Measurements from ENCODE around the gene TIGAR.

TIGAR gene

DNA sequence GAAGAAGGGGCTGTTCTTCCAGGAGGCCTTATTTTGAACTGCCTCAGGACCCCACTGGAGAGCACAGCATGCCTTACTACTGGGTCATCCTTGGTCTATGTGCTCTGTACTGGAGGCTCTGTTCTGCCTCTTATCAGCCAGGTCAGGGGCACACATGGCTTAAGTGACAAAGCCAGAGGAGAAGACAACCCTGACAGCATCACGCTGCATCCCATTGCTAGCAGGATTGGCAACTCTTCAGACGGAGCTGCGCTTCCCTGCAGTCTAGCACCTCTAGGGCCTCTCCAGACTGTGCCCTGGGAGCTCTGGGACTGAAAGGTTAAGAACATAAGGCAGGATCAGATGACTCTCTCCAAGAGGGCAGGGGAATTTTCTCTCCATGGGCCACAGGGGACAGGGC, 17.3 kb upstream of the TIGAR start:
- no peak for DNase-seq (ENCODE audit: low read depth)

DNA sequence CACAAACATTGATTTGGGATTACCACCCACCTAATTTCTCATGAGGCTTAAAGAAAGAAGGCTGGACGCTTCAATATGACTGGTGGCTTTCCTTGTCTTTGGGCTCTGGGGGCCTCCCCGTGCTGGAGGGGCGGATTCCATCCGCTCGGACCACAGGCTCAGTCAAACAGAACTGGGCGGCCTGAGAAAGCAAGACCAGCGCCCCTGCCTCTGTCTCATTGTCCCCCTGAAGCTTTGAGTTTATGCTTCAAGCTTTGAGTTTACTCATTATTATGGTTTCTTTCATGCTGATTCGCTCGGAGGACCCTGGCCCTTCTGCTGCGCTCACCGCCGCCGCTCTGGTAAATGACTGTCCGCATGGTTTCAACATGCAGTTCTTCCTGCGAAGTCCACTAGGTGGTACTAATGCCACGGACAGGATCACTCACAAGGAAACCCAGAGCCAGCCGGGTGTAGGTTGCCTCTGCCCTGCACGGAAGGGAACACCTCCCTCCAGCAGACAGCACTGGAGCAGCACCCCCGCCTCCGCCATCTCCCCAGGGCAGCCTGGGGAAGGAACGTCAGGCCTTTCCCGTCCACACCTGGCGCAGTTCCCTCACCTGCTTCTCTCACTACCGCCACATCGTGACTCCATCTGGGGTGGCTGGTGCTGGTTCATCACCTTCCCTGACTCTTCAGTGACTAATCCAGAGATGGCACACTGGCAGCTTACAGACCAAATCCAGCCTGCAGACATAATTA, 13.2 kb upstream of the TIGAR start:
- no peak for DNase-seq (ENCODE audit: low read depth)

DNA sequence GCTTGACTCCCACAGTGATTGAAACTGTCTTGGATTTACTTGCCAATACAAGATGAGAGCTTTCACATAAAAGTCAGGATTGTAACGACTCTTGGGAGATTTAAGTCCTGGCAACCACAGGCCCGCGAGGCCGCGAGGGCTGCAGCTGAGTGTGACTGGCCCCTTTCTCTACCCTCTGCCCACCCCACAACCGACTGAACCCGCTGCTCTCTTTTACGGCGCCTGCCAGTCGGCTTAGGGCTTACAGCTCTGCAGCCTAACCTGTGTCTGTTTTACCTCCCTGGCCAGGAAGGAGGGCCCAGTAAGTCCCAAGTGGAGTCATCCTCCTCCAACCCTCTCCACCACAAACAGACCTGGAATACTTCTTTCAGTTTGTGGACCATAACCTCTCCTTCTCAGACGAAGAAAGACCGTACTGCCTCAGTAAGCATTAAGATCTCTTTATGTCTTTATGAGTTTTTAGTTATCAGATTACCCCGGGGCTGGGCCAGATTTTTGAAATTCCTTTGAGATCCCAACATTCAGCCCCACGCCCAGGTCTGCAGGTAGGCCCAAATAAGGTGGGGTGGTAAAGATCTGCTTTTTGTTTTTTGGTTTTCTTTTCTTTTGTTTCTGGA, 12.6 kb upstream of the TIGAR start:
- DNase-seq (ENCODE audit: low read depth) = no peak

- no peak for DNase-seq (ENCODE audit: low read depth)
These were observed 9.2 kb upstream of the TIGAR start for GRCh38 chr12:4311776-4312175.

GRCh38 chr12:4312251-4312650, 8.8 kb upstream of the TIGAR start:
- DNase-seq (ENCODE audit: low read depth) = no peak

DNA sequence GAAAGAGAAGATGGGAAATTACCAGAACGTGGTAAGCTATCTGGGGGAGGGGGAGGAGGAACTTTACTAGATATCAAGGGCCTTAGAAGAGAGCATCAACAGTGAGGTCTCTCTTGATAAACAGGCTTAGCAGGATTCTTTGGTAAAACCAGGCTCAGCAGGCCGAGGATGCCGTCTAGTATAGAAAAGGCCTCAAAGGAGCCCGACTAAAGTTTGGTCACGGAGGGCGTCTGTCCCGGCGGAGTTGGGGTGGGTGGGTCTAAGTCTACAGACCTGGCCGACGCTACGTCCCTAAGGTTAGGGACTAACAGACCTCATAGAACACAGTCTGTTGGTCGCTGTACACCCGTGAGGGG, 538 bp upstream of the TIGAR start:
- DNase-seq (ENCODE audit: low read depth) = no peak

DNA sequence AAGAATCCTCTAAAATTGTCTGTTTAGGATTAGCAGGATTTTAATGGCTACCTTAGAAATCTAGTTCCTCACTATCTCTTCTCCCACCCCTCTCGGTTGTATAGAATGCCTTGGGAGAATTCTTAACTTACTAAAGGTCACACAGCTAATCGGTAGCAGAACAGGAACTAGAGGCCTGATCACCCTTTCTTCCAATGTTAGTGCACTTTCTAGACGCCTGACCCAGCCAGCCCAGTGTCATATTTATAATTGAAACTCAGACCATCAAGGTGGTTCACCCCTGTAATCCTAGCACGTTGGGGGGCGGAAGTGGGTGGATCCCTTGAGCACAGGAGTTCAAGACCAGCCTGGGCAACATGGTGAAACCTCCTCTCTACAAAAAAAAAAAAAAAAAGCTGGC, 1.7 kb downstream of the TIGAR start:
- DNase-seq (ENCODE audit: low read depth) = no peak

DNA sequence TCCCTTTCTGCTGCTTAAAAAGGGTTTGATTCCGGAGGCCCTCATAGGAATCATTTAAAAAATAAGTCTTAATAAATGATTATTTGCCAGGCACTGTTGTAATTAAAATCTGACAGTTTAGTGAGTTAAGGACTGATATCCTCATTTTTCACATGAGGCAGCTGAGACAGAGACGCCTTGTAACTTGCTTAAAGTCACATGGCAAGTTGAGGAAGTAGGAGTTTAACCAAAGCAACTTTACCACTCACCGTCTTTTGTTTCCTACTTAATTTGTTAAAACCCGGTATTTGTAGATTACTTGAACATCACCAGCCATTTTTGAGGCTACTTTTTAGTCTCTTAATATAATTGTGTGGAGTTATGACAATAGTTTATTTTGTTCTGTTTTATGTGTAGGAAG, 2.4 kb downstream of the TIGAR start:
- DNase-seq (ENCODE audit: low read depth) = no peak

DNA sequence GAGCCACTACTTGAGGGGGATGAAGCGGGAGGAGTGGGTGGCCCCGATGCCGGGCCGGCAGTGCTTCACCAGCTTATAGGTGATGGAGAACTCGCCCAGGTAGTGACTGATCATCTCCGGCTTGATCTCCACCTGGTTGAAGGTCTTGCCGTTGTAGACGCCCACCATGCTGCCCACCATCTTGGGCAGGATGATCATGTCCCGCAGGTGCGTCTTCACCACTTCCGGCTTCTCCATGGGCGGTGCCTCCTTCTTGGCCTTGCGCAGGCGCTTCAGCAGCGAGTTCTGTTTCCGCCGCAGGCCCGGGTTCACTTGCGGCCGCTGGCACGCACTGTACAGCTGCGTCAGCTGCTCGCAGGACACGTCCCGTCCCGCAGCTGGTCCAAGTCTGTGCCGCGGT, 3.4 kb downstream of the TIGAR start:
- no peak for DNase-seq (ENCODE audit: low read depth)

DNA sequence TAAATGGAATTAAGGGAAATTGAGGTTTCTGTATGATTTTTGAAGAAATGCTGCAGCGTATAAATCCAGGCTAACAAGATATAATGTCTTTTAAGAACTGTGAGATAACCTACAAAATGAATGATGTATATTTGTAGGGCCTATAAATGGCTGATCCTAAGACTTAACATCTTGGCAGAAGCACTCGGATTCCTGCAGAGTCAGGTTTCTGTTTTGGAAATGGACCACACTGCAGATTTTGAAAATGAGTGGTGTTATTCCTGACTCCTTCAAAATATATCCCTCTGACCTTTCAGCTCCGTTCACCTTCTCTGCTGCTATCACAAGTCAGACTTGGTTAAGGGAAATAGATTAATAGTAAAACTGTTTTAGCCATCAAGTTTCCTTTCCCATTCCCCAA, 5.0 kb downstream of the TIGAR start:
- DNase-seq (ENCODE audit: low read depth) = no peak

DNA sequence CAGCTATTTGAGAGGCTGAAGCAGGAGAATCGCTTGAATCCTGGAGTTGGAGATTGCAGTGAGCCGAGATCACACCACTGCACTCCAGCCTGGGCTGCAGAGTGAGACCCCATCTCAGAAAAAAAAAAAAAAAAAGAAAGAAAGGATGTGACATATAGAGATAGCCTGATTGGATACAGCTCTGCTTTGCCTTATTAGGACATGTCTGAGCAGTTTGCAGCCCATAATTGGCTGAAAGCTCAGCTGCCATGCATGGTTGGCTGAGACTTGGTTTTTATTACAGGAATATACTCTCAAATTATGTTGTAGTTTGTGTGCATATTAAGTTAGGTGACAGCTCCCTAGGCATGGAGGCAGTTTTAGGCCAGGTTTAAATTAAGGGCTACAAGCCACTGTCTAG, 6.3 kb downstream of the TIGAR start:
- DNase-seq (ENCODE audit: low read depth) = no peak

DNA sequence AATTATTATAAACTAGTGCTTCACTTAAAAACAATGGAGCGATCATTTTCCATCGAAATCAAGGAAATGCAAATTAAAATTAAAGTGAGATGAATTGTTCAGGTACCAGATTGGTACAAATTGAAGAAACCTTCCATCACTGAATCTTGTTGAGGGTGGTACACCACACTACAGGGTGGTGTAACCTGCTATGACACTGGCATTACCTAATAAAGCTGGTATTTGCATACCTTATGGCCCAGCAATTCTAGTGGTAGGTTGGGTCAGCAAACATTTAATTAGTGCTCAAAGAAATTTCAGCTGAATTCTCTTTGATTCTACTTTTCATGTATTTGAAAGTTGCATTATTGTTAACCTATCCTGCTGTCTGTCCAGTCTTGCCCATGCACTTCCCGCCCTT, 9.2 kb downstream of the TIGAR start:
- DNase-seq (ENCODE audit: low read depth) = no peak

- no peak for DNase-seq (ENCODE audit: low read depth)
These were observed 10.2 kb downstream of the TIGAR start for GRCh38 chr12:4331221-4331620.

DNA sequence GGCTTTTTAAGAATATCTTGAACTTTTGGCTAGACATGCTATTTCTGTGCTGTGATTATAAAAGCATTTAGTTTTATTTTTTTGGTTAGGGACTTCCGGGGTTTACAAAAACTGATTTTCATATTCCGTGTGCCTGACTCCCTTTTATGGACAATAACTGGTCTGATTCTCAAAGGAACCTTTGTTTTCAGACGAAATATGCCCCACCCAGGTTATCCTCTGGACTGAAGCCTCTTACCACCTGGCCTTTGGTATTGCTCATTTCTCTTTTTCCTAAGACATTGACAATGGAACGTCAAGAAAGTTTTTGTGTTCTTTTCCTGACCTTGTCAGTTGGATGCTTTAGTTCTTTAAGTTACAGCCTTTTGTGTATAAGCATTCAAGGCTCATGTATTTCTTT, 10.8 kb downstream of the TIGAR start:
- DNase-seq (ENCODE audit: low read depth) = no peak

- DNase-seq (ENCODE audit: low read depth) = no peak
These were observed 25.9 kb downstream of the TIGAR start for GRCh38 chr12:4346931-4347330.

DNA sequence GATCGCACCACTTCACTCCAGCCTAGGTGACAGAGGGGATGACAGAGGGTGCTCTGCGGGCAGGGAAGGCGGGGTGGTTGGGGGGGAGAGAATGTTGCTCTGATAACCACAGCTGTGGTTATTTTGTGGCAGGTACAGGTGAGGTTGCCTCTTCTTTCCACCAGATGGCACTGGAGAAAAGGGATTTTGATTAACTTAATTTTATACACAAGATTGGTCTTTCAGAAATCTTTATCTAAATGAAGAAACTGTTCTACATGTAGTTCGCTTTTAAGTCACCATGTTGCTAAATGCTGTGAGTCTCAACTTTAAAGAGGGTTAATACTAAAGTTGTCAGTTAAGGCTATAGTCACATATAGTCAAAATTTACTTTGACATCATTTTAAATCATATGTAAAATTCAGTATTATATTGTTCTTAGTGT, 32.8 kb downstream of the TIGAR start:
- DNase-seq (ENCODE audit: low read depth) = no peak

DNA sequence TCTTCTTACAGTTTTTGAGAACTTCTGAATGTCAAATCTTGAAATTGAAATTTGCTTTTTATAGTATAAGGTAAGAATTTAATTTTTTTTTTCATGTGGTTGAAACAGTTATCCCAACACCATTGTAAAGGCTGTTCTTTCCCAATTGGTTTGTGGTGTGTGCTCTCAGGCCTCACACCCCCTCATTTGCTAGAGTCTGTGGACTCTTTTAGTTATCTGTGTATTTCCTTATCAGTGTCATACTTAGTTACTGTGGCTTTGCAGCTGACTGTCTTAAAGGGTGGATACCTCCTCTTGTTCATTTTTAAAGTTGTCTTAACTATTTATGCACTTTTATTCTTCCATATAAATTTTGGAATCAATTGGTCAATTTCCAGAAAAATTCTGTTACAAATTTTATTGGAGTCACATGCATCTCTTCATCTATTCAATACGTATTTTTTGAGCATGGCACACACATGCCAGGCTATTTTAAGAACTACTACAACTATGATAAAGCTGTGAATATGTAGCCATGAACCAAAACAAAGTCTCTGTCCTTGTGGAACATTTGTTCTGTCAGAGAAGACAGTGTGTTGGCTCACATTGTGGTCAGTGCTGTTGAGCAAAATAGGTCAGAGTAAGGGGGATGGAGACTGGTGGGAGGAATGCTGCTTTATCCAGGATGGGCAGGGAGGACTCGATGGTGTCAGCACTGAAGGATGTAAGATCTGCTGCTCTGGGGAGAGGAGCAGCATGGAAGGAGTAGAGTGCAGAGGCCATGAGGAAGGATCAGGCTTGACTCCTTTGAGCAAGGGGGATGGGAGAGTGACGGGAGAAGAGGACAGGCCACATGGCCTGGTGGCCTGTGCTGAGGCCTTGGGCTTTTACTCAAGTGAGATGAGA, 34.4 kb downstream of the TIGAR start:
- DNase-seq (ENCODE audit: low read depth) = no peak

DNA sequence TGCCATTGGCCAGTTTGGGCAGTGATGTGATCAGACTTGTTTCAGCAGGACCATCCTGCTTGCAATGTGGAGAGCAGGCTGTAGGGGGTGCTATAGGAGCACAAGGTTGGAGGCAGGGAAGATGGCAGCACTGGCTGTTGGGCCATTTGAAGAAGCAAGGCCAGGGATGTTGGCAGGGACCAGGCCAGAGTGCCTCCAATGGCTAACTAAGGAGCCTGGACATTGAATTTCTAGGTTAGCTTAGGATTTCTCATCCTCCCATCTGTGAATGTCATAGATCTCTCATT, 35.0 kb downstream of the TIGAR start:
- no peak for DNase-seq (ENCODE audit: low read depth)

DNA sequence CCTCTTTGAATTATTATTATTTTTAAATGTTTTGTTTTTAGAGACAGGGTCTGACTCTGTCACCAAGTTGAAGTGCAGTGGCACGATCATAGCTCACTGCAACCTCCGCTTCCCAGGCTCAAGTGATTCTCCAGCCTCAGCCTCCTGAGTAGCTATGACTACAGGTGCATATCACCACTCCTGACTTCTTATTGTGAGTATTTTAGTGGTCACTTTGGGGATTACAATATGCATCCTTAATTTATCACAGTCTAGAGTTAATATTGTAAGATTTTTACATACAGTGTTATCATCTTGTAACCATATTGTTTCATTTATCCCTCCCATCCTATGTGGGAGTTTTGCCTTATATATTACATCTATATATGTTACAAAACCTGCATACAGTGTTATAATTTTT, 45.1 kb downstream of the TIGAR start:
- no peak for DNase-seq (ENCODE audit: low read depth)

- no peak for DNase-seq (ENCODE audit: low read depth)
These were observed 48.5 kb downstream of the TIGAR start for GRCh38 chr12:4369548-4369947.

DNA sequence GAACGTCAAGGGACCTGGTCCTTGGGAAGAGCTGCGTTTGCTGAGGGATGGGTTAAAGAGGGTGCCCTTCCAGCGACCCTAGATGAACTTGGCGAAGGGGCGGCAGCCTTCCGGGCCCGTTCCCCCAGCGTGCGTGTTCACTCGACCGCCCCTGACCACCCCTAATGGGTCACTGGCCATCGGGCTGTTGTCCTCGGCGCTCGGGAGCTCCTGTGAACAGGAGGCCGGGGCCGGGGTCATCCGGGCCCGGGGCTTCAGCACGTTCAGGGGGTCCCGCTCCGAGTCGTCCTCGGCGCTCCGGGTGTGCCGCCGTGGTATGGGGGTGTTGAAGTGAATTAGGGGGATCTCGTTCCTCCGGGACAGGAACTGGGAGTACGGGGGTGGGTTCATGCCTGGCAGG, 49.3 kb downstream of the TIGAR start:
- DNase-seq (ENCODE audit: low read depth) = no peak

DNA sequence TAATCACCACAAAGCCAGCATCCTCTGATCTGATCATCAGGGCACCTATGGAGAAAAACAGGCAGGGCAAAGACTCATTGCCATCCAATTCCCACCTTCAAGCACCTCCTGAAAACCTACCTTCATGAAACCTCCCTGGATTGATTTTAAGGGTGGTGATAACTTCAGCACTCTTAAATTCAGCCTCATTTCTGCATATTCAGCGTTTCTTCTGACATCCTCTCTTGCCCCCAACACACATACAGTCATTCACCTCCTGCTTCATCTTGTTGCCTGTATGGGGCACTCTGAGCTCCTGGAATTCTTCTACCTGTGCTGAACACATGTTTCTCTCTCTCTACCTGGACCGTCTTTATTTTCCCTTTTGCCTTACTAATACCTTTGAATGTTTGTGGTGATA, 51.6 kb downstream of the TIGAR start:
- DNase-seq (ENCODE audit: low read depth) = no peak

- no peak for DNase-seq (ENCODE audit: low read depth)
These were observed 54.4 kb downstream of the TIGAR start for GRCh38 chr12:4375449-4375848.

- DNase-seq (ENCODE audit: low read depth) = no peak
These were observed 57.8 kb downstream of the TIGAR start for GRCh38 chr12:4378772-4379171.
